AG04449 (cell line): ENCODE results near the gene CD9.
"Not testable (repeated sequence)": the region's sequence is repeated elsewhere in the genome, so short reads cannot be mapped to it uniquely, and the experiment has no call there.

ENCODE experiments used
- CTCF ChIA-PET: fragments of 350-600 bp; formaldehyde crosslinking; extraction: SDS; loops from one replicate; lab custom pipeline; 2021; ENCODE audit warnings: antibody characterized with exemption; lab: Yijun Ruan, JAX
- POLR2A ChIA-PET: fragments of 400-600, 350-600 bp; formaldehyde crosslinking; extraction: SDS; loops from one replicate; lab custom pipeline; 2020; ENCODE audit warnings: antibody characterized with exemption, inconsistent platforms; lab: Yijun Ruan, JAX
- DNase-seq: peaks from one replicate; pipeline ENCODE4 v3.0.0-alpha.2; 2010; ENCODE audit warnings: low read depth, low spot score
- H3K4me3 ChIP-seq: 2 replicates; pipeline ENCODE4 v1.5.1; 2011; ENCODE audit warnings: low read depth, mild to moderate bottlenecking, control low read depth, low read length
- CTCF ChIP-seq: IDR thresholded peaks from one replicate; pipeline ENCODE4 v1.5.1; 2011; ENCODE audit warnings: mild to moderate bottlenecking, moderate library complexity, low read length, control low read depth, inconsistent platforms; ENCODE audit not compliant: insufficient read depth; ENCODE audit errors: missing control alignments

CD9 gene

GRCh38 chr12:6204533-6205143 is 4.4 kb downstream of the CD9 start:
- H3K4me3 ChIP-seq: no peak overlapping the region
- ChIA-PET CTCF (interaction anchor here (1.3 to 14.1 kb wide), 5 partner anchors 7 to 81 kb away, joined by 3 to 269 read pairs (median 207); partner anchors contain the start of gene CD9), POLR2A (no interaction called here)
- DNase-seq: no peak
- TF ChIP-seq CTCF: peak; percentile 1

GRCh38 chr12:6205144-6205539 is 4.9 kb downstream of the CD9 start:
- TF ChIP-seq CTCF: no peak
- no peak for DNase-seq
- ChIA-PET CTCF (interaction anchor here (0.9 to 14.1 kb wide), 5 partner anchors 7 to 167 kb away, joined by 3 to 246 read pairs (median 8); partner anchors contain the start of gene CD9), POLR2A (no interaction called here)
- H3K4me3 ChIP-seq: no peak overlapping the region

- H3K4me3 ChIP-seq: no peak overlapping the region
- DNase-seq: no peak
- TF ChIP-seq CTCF: no peak
- POLR2A ChIA-PET: no interaction called here
- CTCF ChIA-PET: interaction anchor here (0.9 to 14.1 kb wide), 5 partner anchors 8 to 168 kb away, joined by 3 to 246 read pairs (median 8); partner anchors contain the start of gene CD9
Measured at GRCh38 chr12:6205761-6206160, 5.6 kb downstream of the CD9 start.

- DNase-seq: no peak
- ChIA-PET POLR2A (interaction anchor here (0.9 kb wide), 1 partner anchor 24 kb away, joined by 3 read pairs; no protein-coding TSS in a partner anchor), CTCF (interaction anchor here (1.8 to 14.1 kb wide), 5 partner anchors 8 to 79 kb away, joined by 8 to 246 read pairs (median 23); partner anchors contain the start of gene CD9)
- TF ChIP-seq CTCF: no peak
- H3K4me3 ChIP-seq: no peak overlapping the region
Measured at GRCh38 chr12:6206327-6206726, 6.1 kb downstream of the CD9 start.

- TF ChIP-seq CTCF: no peak
- POLR2A ChIA-PET: interaction anchor here (0.8 to 0.9 kb wide), 2 partner anchors 23 to 25 kb away, joined by 3 to 4 read pairs; no protein-coding TSS in a partner anchor
- no peak for DNase-seq
- CTCF ChIA-PET: interaction anchor here (0.9 to 13.2 kb wide), 4 partner anchors 9 to 78 kb away, joined by 3 to 207 read pairs (median 16); partner anchors contain the start of gene CD9
- no peak overlapping the region for H3K4me3 ChIP-seq
Measured at GRCh38 chr12:6207259-6207925, 7.2 kb downstream of the CD9 start.

- POLR2A ChIA-PET: no interaction called here
- CTCF ChIA-PET: interaction anchor here (0.9 to 13.2 kb wide), 4 partner anchors 9 to 77 kb away, joined by 3 to 207 read pairs (median 16); partner anchors contain the start of gene CD9
- TF ChIP-seq CTCF: no peak
- no peak overlapping the region for H3K4me3 ChIP-seq
- no peak for DNase-seq
Measured at GRCh38 chr12:6208130-6208529, 7.9 kb downstream of the CD9 start.

- H3K4me3 ChIP-seq, POLR2A ChIA-PET, DNase-seq: not testable (repeated sequence)
- CTCF ChIA-PET: interaction anchor here (1.1 to 13.2 kb wide), 5 partner anchors 11 to 256 kb away, joined by 3 to 207 read pairs (median 9); partner anchors contain the start of gene CD9
Measured at GRCh38 chr12:6209428-6209827, 9.2 kb downstream of the CD9 start.
